ENCODE results near the gene EIF3B.
"Not testable (repeated sequence)": the region's sequence is repeated elsewhere in the genome, so short reads cannot be mapped to it uniquely, and the experiment has no call there.

EIF3B gene

DNA sequence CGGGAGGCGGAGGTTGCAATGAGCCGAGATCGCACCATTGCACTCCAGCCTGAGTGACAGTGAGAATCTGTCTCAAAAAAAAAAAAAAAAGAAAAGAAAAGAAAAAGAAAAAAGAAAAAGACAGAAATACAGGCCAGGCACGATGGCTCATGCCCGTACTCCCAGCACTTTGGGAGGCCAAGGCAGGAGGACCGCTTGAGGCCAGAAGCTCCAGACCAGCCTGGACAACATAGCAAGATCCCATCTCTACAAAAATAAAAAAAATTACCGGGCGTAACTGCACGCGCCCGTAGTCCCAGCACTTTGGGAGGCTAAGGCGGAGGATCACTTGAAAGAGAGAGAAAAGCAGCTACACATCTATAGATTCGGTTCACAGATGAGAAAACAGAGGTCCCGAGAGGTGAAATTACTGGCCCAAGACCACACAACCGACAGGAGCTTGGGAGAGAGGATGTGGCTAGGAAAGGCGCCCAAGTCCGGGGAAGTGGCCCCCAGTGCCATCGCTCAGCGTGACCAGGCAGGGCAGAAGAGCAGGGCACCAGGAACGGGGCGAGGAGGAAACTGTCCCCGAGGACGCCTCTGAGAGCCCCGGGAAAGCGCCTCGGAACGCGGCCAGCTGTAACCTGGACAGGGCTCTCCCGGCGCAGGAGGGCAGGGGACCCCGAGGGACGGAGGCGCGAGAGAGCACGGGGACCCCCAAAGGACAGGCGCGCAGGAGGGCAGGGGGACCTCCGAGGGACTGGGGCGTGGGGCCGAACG lies 41.0 kb upstream of the EIF3B start:
- H3K4me3 ChIP-seq (ENCODE audit: control insufficient read depth, low read depth, low read length) = peak overlapping the region; percentile 82
- TF ChIP-seq, protein P1, sequence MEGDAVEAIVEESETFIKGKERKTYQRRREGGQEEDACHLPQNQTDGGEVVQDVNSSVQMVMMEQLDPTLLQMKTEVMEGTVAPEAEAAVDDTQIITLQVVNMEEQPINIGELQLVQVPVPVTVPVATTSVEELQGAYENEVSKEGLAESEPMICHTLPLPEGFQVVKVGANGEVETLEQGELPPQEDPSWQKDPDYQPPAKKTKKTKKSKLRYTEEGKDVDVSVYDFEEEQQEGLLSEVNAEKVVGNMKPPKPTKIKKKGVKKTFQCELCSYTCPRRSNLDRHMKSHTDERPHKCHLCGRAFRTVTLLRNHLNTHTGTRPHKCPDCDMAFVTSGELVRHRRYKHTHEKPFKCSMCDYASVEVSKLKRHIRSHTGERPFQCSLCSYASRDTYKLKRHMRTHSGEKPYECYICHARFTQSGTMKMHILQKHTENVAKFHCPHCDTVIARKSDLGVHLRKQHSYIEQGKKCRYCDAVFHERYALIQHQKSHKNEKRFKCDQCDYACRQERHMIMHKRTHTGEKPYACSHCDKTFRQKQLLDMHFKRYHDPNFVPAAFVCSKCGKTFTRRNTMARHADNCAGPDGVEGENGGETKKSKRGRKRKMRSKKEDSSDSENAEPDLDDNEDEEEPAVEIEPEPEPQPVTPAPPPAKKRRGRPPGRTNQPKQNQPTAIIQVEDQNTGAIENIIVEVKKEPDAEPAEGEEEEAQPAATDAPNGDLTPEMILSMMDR (conservative IDR thresholded peaks at IDR 0.05; ENCODE audit: control insufficient read depth, insufficient read depth, low read depth, low read length) = no peak
- no peak for DNase-seq (ENCODE audit: low read depth)

DNA sequence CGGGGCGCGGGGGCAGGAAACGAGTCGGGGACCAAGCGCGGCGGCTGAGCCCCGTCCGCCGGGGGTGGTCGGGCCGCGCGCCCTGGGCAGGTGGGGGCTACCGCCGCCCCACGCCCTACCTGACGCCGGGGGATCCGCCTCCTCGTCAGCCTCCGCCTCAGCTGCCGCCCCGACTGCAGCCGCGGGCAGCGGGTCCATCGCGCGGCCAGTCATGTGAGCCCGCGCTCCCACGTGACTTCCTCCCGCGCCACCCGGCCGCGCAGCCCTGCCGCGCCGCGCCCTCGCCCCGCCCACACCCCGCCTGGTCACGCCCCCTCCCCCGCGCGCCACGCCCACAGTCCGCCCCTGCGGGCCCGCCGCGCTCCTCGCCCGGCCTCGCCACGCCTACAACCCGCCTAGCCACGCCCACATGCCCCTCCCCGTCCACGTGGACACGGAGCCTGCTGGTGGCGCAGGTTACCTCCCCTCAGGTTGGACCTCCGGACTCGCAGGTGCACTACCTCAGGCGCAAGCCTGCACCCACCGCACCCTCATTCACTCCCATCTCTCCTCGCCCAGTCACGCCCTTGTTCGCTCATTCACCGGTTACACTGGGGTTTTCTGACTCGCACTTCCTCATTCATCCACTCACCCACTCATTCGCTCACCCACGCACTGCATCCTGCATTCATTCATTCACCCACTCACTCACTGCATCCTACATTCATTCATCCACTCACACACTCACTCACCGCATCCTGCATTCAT lies 40.2 kb upstream of the EIF3B start, which contains the start of gene SNX8:
Gene SNX8 (minus strand): TSS at position 233 of the 747 bp plus-strand sequence. CDS start 20 bp downstream, at position 213.
- peak within 1 kb of the TSS; percentile 82 for H3K4me3 ChIP-seq (ENCODE audit: control insufficient read depth, low read depth, low read length)
- DNase-seq (ENCODE audit: low read depth) = peak; percentile 75

DNA sequence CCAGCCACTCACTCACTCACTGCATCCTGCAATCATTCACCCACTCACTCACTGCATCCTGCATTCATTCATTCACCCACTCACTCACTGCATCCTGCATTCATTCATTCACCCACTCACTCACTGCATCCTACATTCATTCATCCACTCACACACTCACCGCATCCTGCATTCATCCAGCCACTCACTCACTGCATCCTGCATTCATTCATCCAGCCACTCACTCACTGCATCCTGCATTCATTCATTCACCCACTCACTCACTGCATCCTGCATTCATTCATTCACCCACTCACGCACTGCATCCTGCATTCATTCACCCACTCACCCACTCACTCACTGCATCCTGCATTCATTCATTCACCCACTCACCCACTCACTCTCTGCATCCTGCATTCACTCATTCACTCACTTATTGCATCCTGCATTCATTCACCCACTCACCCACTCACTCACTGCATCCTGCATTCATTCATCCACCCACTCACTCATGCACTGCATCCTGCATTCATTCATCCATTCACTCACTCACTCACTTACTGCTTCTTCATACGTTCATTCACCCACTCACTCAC lies 39.6 kb upstream of the EIF3B start:
- DNase-seq (ENCODE audit: low read depth) = not testable (repeated sequence)
- peak overlapping the region; percentile 60 for H3K4me3 ChIP-seq (ENCODE audit: control insufficient read depth, low read depth, low read length)

More for the DNA sequence above, 40.2 kb upstream of the EIF3B start, which contains the start of gene SNX8:
- TF ChIP-seq, protein P1 (conservative IDR thresholded peaks at IDR 0.05; ENCODE audit: control insufficient read depth, insufficient read depth, low read depth, low read length) = no peak

DNA sequence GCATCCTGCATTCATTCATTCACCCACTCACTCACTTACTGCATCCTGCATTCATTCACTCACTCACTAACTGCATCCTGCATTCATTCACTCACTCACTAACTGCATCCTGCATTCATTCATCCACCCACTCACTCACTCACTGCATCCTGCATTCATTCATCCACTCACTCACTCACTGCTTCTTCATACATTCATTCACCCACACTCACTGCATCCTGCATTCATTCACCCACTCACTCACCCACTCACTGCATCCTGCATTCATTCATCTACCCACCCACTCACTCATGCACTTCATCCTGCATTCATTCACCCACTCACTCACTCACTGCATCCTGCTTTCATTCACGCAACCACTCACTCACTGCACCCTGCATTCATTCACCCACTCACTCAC lies 38.8 kb upstream of the EIF3B start:
- DNase-seq (ENCODE audit: low read depth) = no peak
- no peak overlapping the region for H3K4me3 ChIP-seq (ENCODE audit: control insufficient read depth, low read depth, low read length)
- TF ChIP-seq, protein P1 (conservative IDR thresholded peaks at IDR 0.05; ENCODE audit: control insufficient read depth, insufficient read depth, low read depth, low read length) = no peak

DNA sequence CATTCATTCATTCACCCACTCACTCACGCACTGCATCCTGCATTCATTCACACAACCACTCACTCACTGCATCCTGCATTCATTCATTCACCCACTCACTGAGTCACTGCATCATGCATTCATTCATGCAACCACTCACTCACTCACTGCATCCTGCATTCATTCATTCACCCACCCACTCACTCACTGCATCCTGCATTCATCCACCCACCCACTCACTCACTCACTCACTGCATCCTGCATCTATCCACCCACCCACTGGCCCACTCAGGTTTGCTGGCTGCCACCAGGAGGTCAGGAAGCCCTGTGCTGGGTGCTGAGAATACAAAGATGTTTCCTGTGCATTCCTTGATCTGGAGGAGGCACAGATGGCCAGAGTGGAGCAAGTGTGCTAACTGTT lies 38.0 kb upstream of the EIF3B start:
- DNase-seq (ENCODE audit: low read depth) = no peak
- TF ChIP-seq, protein P1 (conservative IDR thresholded peaks at IDR 0.05; ENCODE audit: control insufficient read depth, insufficient read depth, low read depth, low read length) = no peak
- no peak overlapping the region for H3K4me3 ChIP-seq (ENCODE audit: control insufficient read depth, low read depth, low read length)

DNA sequence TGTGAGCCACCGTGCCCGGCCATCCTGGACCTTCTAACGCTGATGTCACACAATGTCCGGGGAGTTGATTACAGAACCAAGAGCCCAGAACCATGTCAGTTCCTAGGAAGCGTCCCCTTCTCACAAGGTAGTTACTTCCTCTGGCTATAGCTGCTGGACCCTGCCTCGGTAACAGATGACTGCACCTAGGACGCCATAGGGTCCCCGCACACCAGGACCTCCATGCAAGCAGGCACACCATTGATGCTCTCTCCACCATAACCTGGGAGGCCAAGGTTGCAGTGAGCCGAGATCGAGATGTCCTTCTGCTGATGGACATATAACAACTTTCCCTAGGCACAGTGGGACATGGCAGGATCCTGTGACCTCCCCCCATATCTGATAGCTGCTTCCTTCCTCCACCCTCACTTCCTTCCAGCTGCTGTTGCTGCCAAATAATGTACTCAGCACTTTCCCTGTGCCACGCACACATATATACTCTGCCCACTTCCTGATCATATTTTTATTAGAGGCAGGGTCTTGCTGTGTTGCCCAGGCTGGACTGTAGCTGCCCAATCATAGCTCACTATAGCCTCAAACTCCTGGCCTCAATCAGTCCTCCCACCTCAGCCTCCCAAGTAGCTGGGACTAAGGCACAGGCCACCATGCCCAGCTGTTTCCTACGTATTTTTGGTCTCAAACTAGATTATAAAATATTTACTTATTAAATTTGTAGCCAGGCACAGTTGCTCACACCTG lies 36.9 kb upstream of the EIF3B start:
- no peak for DNase-seq (ENCODE audit: low read depth)
- TF ChIP-seq, protein P1 (conservative IDR thresholded peaks at IDR 0.05; ENCODE audit: control insufficient read depth, insufficient read depth, low read depth, low read length) = no peak

More for the DNA sequence above, 36.9 kb upstream of the EIF3B start:
- H3K4me3 ChIP-seq (ENCODE audit: control insufficient read depth, low read depth, low read length) = no peak overlapping the region
